A673 (cell line): Measurements from ENCODE around the gene EHMT1.
A peak's percentile ranks its signal among the peaks of the same experiment; 100 is the strongest.

Experiments
- CTCF ChIP-seq: fragments of 300-800, 200-600 bp; sonication (generic); conservative IDR thresholded peaks from 2 replicates; pipeline ENCODE4 v1.5.1; 2017; ENCODE audit warnings: low read depth, mild to moderate bottlenecking, antibody characterized with exemption, low read length, moderate library complexity, mixed read lengths
- EZH2 ChIP-seq: fragments of 200-600 bp; sonication (generic); IDR thresholded peaks from 2 replicates; pipeline ENCODE4 v1.6.1; 2017; ENCODE audit warnings: borderline replicate concordance, low read depth, mild to moderate bottlenecking, mixed read lengths, antibody characterized with exemption, low read length; ENCODE audit not compliant: poor library complexity, severe bottlenecking

GRCh38 chr9:137578518-137579258 lies 40.1 kb upstream of the EHMT1 start, which contains the start of gene DPH7:
- no peak for TF ChIP-seq EZH2
- TF ChIP-seq CTCF = peak; percentile 94
